Endothelial cell of umbilical vein (primary cell): ENCODE results near the gene STX8. TPM values are rescaled to one million over a fixed set of nuclear protein-coding genes. Genes with fewer than 3 reads are reported as not detected.

Source experiments
- BruUV-seq: library from RNA; stranded (reverse); fragments of 400-500 nt; replicated peaks from 2 replicates; lab custom pipeline; 2021; lab: Mats Ljungman, UMichigan
- CTCF ChIA-PET: fragments of 300-600, 350-600 bp; sonication (Branson Sonifier 250); formaldehyde crosslinking; loops from one replicate; lab custom pipeline; 2021; ENCODE audit warnings: antibody characterized with exemption, inconsistent platforms; lab: Charles Lee
- POLR2A ChIA-PET: fragments of 300-600, 350-600 bp; sonication (Branson Sonifier 250); formaldehyde crosslinking; loops from one replicate; lab custom pipeline; 2021; ENCODE audit warnings: antibody characterized with exemption, inconsistent platforms; lab: Charles Lee
- DNase-seq: peaks from one replicate; pipeline ENCODE4 v3.0.0-alpha.2; 2011; ENCODE audit warnings: low read depth, low spot score
- FAIRE-seq: peaks from 2 replicates; lab custom pipeline; 2011; peaks lifted over from hg19 to GRCh38; lab: Jason Lieb, UNC
- H2AFZ ChIP-seq: 2 replicates; pipeline ENCODE4 v1.6.0; 2012; ENCODE audit warnings: low read depth, low read length, control low read depth, inconsistent platforms
- H3K27ac ChIP-seq: 2 replicates; pipeline ENCODE4 v1.5.1; 2011; ENCODE audit warnings: low read depth, mild to moderate bottlenecking, control low read depth, low read length, moderate library complexity; ENCODE audit not compliant: insufficient read depth
- H3K27me3 ChIP-seq, 2 experiments: 2 replicates each; pipeline versions ENCODE4 v1.6.0 to v1.6.1; 2011; ENCODE audit warnings: low read length in 2 of 2, mixed read lengths in 1 of 2; ENCODE audit not compliant: control insufficient read depth in 2 of 2, insufficient read depth in 2 of 2
- H3K36me3 ChIP-seq, 2 experiments: 2 replicates in 1 of 2; 3 replicates in 1 of 2; pipeline ENCODE4 v1.5.1; 2011; ENCODE audit warnings: low read length in 2 of 2, mild to moderate bottlenecking in 1 of 2, moderate library complexity in 1 of 2; ENCODE audit not compliant: control insufficient read depth in 2 of 2, insufficient read depth in 2 of 2; ENCODE audit errors: extremely low read depth in 1 of 2
- H3K4me1 ChIP-seq: 3 replicates; pipeline ENCODE4 v1.5.1; 2011; ENCODE audit warnings: mild to moderate bottlenecking, low read length; ENCODE audit not compliant: control insufficient read depth, insufficient read depth; ENCODE audit errors: extremely low read depth
- H3K4me2 ChIP-seq: 2 replicates; pipeline ENCODE4 v1.6.1; 2011; ENCODE audit warnings: low read length, control low read depth, mixed read lengths; ENCODE audit not compliant: insufficient read depth
- H3K4me3 ChIP-seq, 3 experiments: fragments of 200-600 bp in 1 of 3; sonication (generic), shearing (Covaris generic) in 1 of 3; replicated peaks in 1 of 3; 2 replicates each; pipeline ENCODE4 v1.5.1; 2011 to 2016; ENCODE audit warnings: control low read depth in 3 of 3, low read length in 3 of 3, mild to moderate bottlenecking in 2 of 3, inconsistent platforms in 1 of 3, low read depth in 1 of 3, moderate library complexity in 1 of 3; ENCODE audit not compliant: insufficient read depth in 1 of 3
- H3K79me2 ChIP-seq: 2 replicates; pipeline ENCODE4 v1.6.0; 2012; ENCODE audit warnings: low read length, inconsistent platforms; ENCODE audit not compliant: control insufficient read depth, insufficient read depth
- H3K9ac ChIP-seq: replicated peaks from 2 replicates; pipeline ENCODE3; 2011; ENCODE audit warnings: low read length, control low read depth; ENCODE audit not compliant: insufficient read depth; ENCODE audit errors: extremely low read depth
- H3K9me1 ChIP-seq: replicated peaks from 3 replicates; pipeline ENCODE4 v1.6.0; 2011; ENCODE audit warnings: mild to moderate bottlenecking, low read length; ENCODE audit not compliant: control insufficient read depth, insufficient read depth; ENCODE audit errors: extremely low read depth
- H3K9me3 ChIP-seq: replicated peaks from 2 replicates; pipeline ENCODE4 v1.5.1; 2012; ENCODE audit warnings: low read length, inconsistent platforms; ENCODE audit not compliant: control insufficient read depth, insufficient read depth
- H4K20me1 ChIP-seq: replicated peaks from 2 replicates; pipeline ENCODE3; 2011; ENCODE audit warnings: mild to moderate bottlenecking, low read length; ENCODE audit not compliant: control insufficient read depth, insufficient read depth; ENCODE audit errors: extremely low read depth
- CTCF ChIP-seq, 2 donors: IDR thresholded peaks; 1 replicate in 1 of 2; 2 replicates in 1 of 2; pipeline ENCODE4 v1.5.1; 2011; ENCODE audit warnings: low read length in 2 of 2, mild to moderate bottlenecking in 2 of 2, moderate library complexity in 2 of 2, control low read depth in 1 of 2, inconsistent platforms in 1 of 2, low read depth in 1 of 2; ENCODE audit not compliant: insufficient read depth in 1 of 2; ENCODE audit errors: extremely low read depth in 1 of 2
- EZH2 ChIP-seq: IDR thresholded peaks from 2 replicates; pipeline ENCODE4 v1.6.1; 2012; ENCODE audit warnings: borderline replicate concordance, low read depth, mild to moderate bottlenecking, moderate library complexity, low read length, inconsistent platforms; ENCODE audit not compliant: severe bottlenecking
- FOS ChIP-seq: IDR thresholded peaks from 2 replicates; pipeline ENCODE4 v1.6.1; 2011; ENCODE audit warnings: mild to moderate bottlenecking, low read length, moderate library complexity, borderline replicate concordance; ENCODE audit not compliant: insufficient read depth
- GATA2 ChIP-seq: IDR thresholded peaks from 2 replicates; pipeline ENCODE4 v1.7.0; 2011; ENCODE audit warnings: low read depth, mild to moderate bottlenecking, moderate library complexity, mixed read lengths, low read length; ENCODE audit not compliant: insufficient read length, insufficient read depth
- JUN ChIP-seq: IDR thresholded peaks from 2 replicates; pipeline ENCODE4 v1.6.1; 2011; ENCODE audit warnings: borderline replicate concordance, low read depth; ENCODE audit not compliant: insufficient read length, insufficient read depth
- MAX ChIP-seq: IDR thresholded peaks from 2 replicates; pipeline ENCODE4 v1.6.1; 2011; ENCODE audit not compliant: insufficient read depth, insufficient read length
- MYC ChIP-seq: IDR thresholded peaks from one replicate; pipeline ENCODE4 v1.6.1; 2011; ENCODE audit warnings: mild to moderate bottlenecking, low read depth, low read length
- POLR2A ChIP-seq: IDR thresholded peaks from 2 replicates; pipeline ENCODE4 v1.6.1; 2012; ENCODE audit warnings: low read depth, mild to moderate bottlenecking, control low read depth, low read length
- POLR2AphosphoS5 ChIP-seq: IDR thresholded peaks from 2 replicates; pipeline ENCODE4 v1.6.1; 2012; ENCODE audit warnings: low read depth, mild to moderate bottlenecking, control low read depth, low read length, moderate library complexity; ENCODE audit not compliant: insufficient read depth
- dilution Hi-C: fragments of 300-500 bp; cut with MboI; formaldehyde crosslinking; loops from one replicate; pipeline ENCODE4 v1.15.0; 2019; ENCODE audit warnings: low sequenced_read_pairs; ENCODE audit not compliant: extremely low pct_ligation_motif_present
- intact Hi-C: fragments of 100-400 bp; cut with micrococcal nuclease; formaldehyde crosslinking; loops from one replicate; pipeline ENCODE4 v1.10.0; 2022
- polyA plus RNA-seq, 4 experiments: library from polyadenylated mRNA; depleted of rRNA in 3 of 4; stranded (reverse) in 3 of 4; unstranded in 1 of 4; fragments of >200 nt; gene quantifications; 2 replicates each; pipeline versions ENCODE4 v1.2.1 to v1.2.3, GENCODE V29; 2011 to 2012; ENCODE audit warnings: missing spikeins in 1 of 4
- total RNA-seq: library from RNA; stranded (reverse); gene quantifications from 2 replicates; pipeline ENCODE4 v1.2.3, GENCODE V29; 2021

STX8 gene
- total and polyA plus RNA-seq, 2 donors (not counting 3 experiments of a cell fraction or from before 2014, with no cell fraction given) = 25.9 to 67.3 TPM

DNA sequence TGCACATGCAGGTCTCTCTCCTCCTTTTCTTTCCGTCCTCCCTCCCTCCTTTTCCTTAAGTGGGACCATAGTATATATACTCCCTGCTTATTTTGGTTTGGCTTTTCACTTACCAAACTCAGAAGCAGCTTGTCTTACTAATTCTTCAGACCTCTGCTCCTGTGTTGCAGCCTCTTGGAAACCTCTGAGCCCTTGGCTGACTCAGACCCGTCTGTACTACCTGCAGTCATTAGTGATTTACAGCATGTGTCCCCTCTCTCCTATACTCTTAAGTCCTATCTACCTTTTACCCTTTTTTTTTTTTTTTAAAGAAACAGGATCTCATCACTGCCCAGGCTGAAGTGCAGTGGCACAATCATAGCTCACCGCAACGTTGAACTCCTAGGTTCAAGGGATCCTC, 207.0 kb downstream of the STX8 start:
- no TSS peak for BruUV-seq
- intact Hi-C loops (no loop called here), dilution Hi-C loops (no loop called here)
- DNase-seq (no peak), FAIRE-seq (no peak)
- H3K79me2 ChIP-seq = no peaks in the 10 kb centered on the region
- H3K9me1 ChIP-seq = no peaks in the 10 kb centered on the region
- TF ChIP-seq POLR2AphosphoS5 = no peak
- TF ChIP-seq FOS = no peak
- TF ChIP-seq CTCF (IDR thresholded peaks at IDR 0.05; ENCODE audit: extremely low read depth in 1 of 2, insufficient read depth in 1 of 2, low read depth in 1 of 2, low read length in 2 of 2) = no peak
- no peak for TF ChIP-seq EZH2
- TF ChIP-seq JUN = no peak
- TF ChIP-seq GATA2 = no peak
- TF ChIP-seq MYC = no peak
- no peak for TF ChIP-seq MAX
- no peak for TF ChIP-seq POLR2A
- H2AFZ ChIP-seq = no peak overlapping the region
- no peaks in the 10 kb centered on the region for H3K27me3 ChIP-seq
- H4K20me1 ChIP-seq = no peaks in the 10 kb centered on the region
- no peaks in the 10 kb centered on the region for H3K9me3 ChIP-seq
- H3K4me3 ChIP-seq = no peak overlapping the region
- ChIA-PET POLR2A (no interaction called here), CTCF (interaction anchor here (1.1 kb wide), 1 partner anchor 10 kb away, joined by 4 read pairs; no protein-coding TSS in a partner anchor)
- H3K4me2 ChIP-seq = no peak overlapping the region
- H3K27ac ChIP-seq = no peak overlapping the region
- no peak overlapping the region for H3K9ac ChIP-seq
- H3K4me1 ChIP-seq = peaks cover 10% of the 10 kb centered on the region
- H3K36me3 ChIP-seq = no peaks in the 10 kb centered on the region
